ENCODE measurements around the gene IRF1. TPM values are rescaled to one million over a fixed set of nuclear protein-coding genes. Genes with fewer than 3 reads are reported as not detected.
A peak's percentile ranks its signal among the peaks of the same experiment; 100 is the strongest.

Gene IRF1
- polyA plus RNA-seq, 3 donors, result 125 to 363 (median 129) TPM

DNA sequence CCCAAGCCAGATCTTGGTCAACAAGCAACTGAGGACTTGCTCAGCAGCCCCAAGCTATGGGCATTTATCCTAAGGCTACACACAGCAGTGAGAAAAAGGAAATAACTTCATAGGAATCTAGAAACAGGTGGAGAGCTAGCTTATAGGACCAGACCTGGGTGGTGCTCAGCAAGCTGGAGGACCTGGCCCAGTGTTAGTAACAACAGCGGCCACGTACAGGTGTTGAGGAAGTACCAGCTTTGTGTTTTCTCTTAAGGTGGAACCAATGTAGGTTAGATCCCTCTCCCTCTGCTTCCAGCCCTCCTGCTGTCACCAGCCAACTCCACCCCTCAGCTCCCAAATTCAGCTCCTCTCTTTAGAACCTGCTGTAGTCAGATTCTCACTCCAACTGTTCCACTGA lies 43.4 kb downstream of the IRF1 start:
- WGBS (ENCODE audit: insufficient coverage), result no CpG with 5 or more reads among the region's 2 CpGs

DNA sequence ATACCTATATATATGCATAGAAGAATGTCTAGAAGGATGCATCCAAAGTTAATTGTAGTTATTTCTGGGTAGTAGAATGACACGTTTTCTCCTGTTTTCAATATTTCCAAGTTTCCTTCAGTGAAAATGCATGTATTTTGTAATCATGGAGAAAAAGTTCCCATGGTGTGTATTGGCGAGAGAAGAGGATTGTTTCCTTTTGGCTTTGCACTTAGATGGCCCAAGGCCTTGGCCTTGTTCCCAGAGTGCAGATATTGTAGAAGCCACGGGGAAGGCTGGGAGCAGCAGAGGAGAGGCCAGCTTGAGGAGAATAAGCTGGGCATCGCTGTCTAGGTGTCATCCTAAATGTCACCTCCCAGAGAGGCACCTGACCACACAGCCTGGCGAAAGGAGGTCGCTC lies 44.0 kb downstream of the IRF1 start:
- Histone ChIP-seq H3K79me2 (ENCODE audit: insufficient read depth, low read length) (peaks cover 38% of the 10 kb centered on the region), H3K4me2 (replicated peaks; ENCODE audit: extremely low read depth, low read length, poor library complexity, severe bottlenecking) (no peak overlapping the region), H3K27me3 (ENCODE audit: control insufficient read depth in 2 of 2, insufficient read depth in 2 of 2, low read length in 2 of 2) (no peaks in the 10 kb centered on the region), H3K9ac (ENCODE audit: insufficient read depth, low read length, poor library complexity, severe bottlenecking) (no peak overlapping the region), H3K9me3 (replicated peaks in 1 of 2; ENCODE audit: control insufficient read depth in 1 of 2, insufficient read depth in 1 of 2, low read length in 2 of 2) (no peaks in the 10 kb centered on the region), H2AFZ (ENCODE audit: insufficient read depth, low read depth, low read length, poor library complexity, severe bottlenecking) (no peak overlapping the region), H3K36me3 (replicated peaks in 1 of 2; ENCODE audit: control insufficient read depth in 1 of 2, insufficient read depth in 2 of 2, low read length in 2 of 2) (peaks cover 9 to 33% of the 10 kb centered on the region in 2 donors), H3K27ac (ENCODE audit: low read depth in 1 of 2, low read length in 2 of 2) (no peak overlapping the region), H3K4me1 (ENCODE audit: control insufficient read depth in 1 of 2, insufficient read depth in 2 of 2, low read length in 2 of 2) (peaks cover 24 to 43% of the 10 kb centered on the region in 2 donors), H3K4me3 (replicated peaks in 1 of 3; ENCODE audit: low read depth in 2 of 3, low read length in 3 of 3) (no peak overlapping the region), H4K20me1 (ENCODE audit: insufficient read depth, low read length) (no peaks in the 10 kb centered on the region)
- H3K4me3 Mint-ChIP-seq, result no peak overlapping the region
- TF ChIP-seq, protein P1, sequence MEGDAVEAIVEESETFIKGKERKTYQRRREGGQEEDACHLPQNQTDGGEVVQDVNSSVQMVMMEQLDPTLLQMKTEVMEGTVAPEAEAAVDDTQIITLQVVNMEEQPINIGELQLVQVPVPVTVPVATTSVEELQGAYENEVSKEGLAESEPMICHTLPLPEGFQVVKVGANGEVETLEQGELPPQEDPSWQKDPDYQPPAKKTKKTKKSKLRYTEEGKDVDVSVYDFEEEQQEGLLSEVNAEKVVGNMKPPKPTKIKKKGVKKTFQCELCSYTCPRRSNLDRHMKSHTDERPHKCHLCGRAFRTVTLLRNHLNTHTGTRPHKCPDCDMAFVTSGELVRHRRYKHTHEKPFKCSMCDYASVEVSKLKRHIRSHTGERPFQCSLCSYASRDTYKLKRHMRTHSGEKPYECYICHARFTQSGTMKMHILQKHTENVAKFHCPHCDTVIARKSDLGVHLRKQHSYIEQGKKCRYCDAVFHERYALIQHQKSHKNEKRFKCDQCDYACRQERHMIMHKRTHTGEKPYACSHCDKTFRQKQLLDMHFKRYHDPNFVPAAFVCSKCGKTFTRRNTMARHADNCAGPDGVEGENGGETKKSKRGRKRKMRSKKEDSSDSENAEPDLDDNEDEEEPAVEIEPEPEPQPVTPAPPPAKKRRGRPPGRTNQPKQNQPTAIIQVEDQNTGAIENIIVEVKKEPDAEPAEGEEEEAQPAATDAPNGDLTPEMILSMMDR (IDR thresholded peaks at IDR 0.05), result no peak
- H3K36me3 Mint-ChIP-seq, result peaks cover 49 to 58% of the 10 kb centered on the region in 2 donors
- peaks cover 50% of the 10 kb centered on the region for H3K4me1 Mint-ChIP-seq
- H3K9me3 Mint-ChIP-seq, result peaks cover 0 to 3% (median 0%) of the 10 kb centered on the region in 7 donors
- no peak for DNase-seq
- intact Hi-C loops (cut with micrococcal nuclease), result no loop called here
- WGBS (ENCODE audit: insufficient coverage), result 97% methylated on average over 3 of the region's 6 CpGs
- H3K27ac Mint-ChIP-seq, result no peak overlapping the region
- peaks cover 0 to 2% (median 1%) of the 10 kb centered on the region in 3 donors for H3K27me3 Mint-ChIP-seq (ENCODE audit: low read depth in 3 of 3)

More for the DNA sequence above, 43.4 kb downstream of the IRF1 start:
- Mint-ChIP-seq H3K27ac (peak overlapping the region in 3 of 7 donors; percentile 59 to 77 (median 73)), H3K4me1 (peaks cover 45% of the 10 kb centered on the region), H3K36me3 (peaks cover 52 to 57% of the 10 kb centered on the region in 2 donors), H3K4me3 (no peak overlapping the region), H3K27me3 (ENCODE audit: low read depth in 3 of 3) (peaks cover 0 to 2% (median 1%) of the 10 kb centered on the region in 3 donors), H3K9me3 (peaks cover 0 to 3% (median 0%) of the 10 kb centered on the region in 7 donors)
- H4K20me1 ChIP-seq (ENCODE audit: insufficient read depth, low read length), result no peaks in the 10 kb centered on the region
- H3K4me1 ChIP-seq (ENCODE audit: control insufficient read depth in 1 of 2, insufficient read depth in 2 of 2, low read length in 2 of 2), result peaks cover 24 to 40% of the 10 kb centered on the region in 2 donors
- peak overlapping the region in 1 of 2 donors; percentile 6 for H3K27ac ChIP-seq (ENCODE audit: low read depth in 1 of 2, low read length in 2 of 2)
- H3K36me3 ChIP-seq (replicated peaks in 1 of 2; ENCODE audit: control insufficient read depth in 1 of 2, insufficient read depth in 2 of 2, low read length in 2 of 2), result peaks cover 9 to 35% of the 10 kb centered on the region in 2 donors
- no peak overlapping the region for H3K9ac ChIP-seq (ENCODE audit: insufficient read depth, low read length, poor library complexity, severe bottlenecking)
- no peak overlapping the region for H2AFZ ChIP-seq (ENCODE audit: insufficient read depth, low read depth, low read length, poor library complexity, severe bottlenecking)
- intact Hi-C loops (cut with micrococcal nuclease), result no loop called here
- no peak overlapping the region for H3K4me2 ChIP-seq (replicated peaks; ENCODE audit: extremely low read depth, low read length, poor library complexity, severe bottlenecking)
- no peaks in the 10 kb centered on the region for H3K9me3 ChIP-seq (replicated peaks in 1 of 2; ENCODE audit: control insufficient read depth in 1 of 2, insufficient read depth in 1 of 2, low read length in 2 of 2)
- TF ChIP-seq, protein P1 (IDR thresholded peaks at IDR 0.05), result no peak
- DNase-seq, result no peak
- no peak overlapping the region for H3K4me3 ChIP-seq (replicated peaks in 1 of 3; ENCODE audit: low read depth in 2 of 3, low read length in 3 of 3)
- H3K79me2 ChIP-seq (ENCODE audit: insufficient read depth, low read length), result peaks cover 37% of the 10 kb centered on the region
- H3K27me3 ChIP-seq (ENCODE audit: control insufficient read depth in 2 of 2, insufficient read depth in 2 of 2, low read length in 2 of 2), result no peaks in the 10 kb centered on the region
